ENCODE data around the gene NT5E.

Gene NT5E

DNA sequence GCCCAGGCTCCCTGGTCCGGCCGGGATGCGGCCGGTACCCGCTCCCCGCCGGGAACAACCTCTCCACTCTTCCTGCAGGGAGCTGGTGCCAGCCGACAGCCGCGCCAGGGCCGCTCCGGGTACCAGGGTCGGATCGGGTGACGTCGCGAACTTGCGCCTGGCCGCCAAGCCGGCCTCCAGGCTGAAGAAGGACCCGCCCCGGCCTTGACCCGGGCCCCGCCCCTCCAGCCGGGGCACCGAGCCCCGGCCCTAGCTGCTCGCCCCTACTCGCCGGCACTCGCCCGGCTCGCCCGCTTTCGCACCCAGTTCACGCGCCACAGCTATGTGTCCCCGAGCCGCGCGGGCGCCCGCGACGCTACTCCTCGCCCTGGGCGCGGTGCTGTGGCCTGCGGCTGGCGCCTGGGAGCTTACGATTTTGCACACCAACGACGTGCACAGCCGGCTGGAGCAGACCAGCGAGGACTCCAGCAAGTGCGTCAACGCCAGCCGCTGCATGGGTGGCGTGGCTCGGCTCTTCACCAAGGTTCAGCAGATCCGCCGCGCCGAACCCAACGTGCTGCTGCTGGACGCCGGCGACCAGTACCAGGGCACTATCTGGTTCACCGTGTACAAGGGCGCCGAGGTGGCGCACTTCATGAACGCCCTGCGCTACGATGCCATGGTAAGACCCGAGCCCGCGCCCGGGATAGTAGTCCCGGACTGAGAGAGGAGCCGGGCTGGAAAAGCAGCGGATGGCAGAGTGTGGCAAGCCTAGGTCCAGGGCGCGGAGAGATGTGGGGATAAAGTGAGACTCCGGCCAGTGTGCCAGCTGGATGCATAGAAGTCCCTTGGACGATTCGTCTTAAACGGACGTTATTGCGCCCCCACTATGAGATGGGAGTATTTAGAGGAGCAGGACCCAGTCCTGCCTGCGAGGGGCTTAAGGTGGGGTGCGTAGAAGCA is at the start of gene NT5E:
NT5E (plus strand) TSS at position 266 of the 942 bp plus-strand sequence; CDS start at position 323, 57 bp downstream.
- TF ChIP-seq, protein P1, sequence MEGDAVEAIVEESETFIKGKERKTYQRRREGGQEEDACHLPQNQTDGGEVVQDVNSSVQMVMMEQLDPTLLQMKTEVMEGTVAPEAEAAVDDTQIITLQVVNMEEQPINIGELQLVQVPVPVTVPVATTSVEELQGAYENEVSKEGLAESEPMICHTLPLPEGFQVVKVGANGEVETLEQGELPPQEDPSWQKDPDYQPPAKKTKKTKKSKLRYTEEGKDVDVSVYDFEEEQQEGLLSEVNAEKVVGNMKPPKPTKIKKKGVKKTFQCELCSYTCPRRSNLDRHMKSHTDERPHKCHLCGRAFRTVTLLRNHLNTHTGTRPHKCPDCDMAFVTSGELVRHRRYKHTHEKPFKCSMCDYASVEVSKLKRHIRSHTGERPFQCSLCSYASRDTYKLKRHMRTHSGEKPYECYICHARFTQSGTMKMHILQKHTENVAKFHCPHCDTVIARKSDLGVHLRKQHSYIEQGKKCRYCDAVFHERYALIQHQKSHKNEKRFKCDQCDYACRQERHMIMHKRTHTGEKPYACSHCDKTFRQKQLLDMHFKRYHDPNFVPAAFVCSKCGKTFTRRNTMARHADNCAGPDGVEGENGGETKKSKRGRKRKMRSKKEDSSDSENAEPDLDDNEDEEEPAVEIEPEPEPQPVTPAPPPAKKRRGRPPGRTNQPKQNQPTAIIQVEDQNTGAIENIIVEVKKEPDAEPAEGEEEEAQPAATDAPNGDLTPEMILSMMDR (IDR thresholded peaks at IDR 0.05) = no peak

DNA sequence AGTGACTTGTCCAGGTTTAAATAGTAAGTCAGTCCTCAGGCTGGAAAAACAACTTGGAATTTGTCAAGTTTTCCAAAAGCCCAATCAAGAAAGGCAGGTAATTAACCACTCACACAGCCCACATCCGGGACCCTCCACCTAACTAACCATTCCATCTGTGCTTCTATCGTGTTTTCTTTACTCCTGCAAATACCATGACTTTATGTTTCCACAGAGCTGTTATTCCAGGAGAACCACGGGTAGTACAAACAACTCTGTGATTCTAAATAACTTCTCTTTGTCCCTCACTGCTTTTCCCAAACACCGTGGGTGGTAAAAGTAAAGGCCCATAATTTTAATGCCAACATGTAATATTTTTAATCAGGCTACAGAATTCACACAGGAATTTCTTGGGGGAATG is 49.6 kb upstream of the NT5E start:
- TF ChIP-seq, protein P1 (IDR thresholded peaks at IDR 0.05) = no peak

DNA sequence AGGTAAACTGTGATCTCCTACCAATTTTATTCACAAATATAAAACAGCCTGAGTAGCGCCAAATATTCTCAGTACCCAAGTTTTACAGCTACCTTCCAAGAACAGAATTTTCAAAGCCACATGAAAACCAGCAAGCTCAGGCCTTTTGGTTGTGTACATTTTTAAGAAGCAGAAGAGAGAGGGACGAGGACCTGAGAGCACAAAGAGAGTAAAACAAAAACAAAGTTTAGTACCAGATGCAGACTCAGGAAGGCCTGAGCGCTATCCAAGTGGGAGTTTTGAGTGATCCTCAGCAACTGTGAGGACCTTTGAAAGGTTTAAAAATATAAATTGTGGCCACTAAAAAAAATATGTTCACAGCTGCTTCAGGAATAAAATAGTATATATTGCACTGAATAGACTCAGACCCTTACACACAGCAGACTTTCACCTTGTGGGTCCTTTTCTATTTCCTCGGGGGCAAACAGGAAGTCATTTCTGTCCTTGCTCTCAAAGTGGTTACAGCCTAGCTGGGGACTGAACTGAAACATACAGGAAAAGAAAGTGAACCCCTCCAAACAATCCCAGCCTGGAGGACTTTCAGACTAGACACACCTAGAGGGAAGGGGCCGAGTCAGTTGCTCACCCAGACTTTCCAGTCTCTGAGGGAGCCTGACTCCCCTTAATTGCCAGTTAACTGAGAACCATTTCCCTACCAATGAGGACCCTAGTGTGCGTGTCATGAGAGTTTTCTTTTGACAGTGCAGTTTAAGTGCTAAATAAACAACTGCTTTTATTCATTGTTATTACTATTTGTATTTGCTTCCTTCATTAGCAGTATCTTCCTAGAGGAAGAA is 48.5 kb upstream of the NT5E start:
- TF ChIP-seq, protein P1 (IDR thresholded peaks at IDR 0.05) = no peak

DNA sequence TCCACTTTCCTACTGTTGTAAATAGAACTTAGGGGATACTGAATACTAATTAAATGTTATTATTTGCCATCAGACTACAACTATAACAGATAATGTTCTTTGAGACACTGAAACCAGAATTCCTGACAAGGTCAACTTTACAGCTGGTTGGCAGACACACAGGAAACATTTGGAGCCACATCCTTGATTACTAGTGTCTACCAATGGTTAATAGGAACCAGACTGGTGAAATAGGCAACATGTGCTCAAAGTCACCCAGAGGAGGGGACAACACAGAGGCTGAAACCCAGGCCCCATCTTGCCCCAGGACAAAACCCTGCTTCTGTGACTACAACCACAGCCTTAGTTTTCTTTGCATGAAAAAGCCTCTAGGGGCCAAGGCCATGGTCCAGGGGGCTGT is 47.8 kb upstream of the NT5E start:
- TF ChIP-seq, protein P1 (IDR thresholded peaks at IDR 0.05) = no peak

DNA sequence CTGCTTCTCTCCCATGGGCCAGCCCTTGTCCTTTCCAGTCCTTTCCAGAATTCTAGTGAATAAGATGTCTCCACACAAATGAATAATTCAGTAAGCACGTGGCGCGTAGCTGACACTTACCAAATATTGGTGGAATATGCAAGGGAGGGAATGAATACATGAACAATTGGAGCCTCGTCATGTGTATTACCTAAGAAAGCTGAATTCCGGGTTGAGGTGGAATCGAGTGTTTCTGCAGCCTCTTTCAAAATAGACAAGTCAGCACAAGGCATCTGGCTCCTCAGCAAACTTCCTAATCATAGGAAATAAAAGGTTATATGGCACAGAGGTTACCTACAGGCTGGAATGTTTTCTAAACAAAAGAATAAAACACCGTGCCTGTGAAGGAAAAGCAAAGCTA is 47.0 kb upstream of the NT5E start:
- TF ChIP-seq, protein P1 (IDR thresholded peaks at IDR 0.05) = no peak

DNA sequence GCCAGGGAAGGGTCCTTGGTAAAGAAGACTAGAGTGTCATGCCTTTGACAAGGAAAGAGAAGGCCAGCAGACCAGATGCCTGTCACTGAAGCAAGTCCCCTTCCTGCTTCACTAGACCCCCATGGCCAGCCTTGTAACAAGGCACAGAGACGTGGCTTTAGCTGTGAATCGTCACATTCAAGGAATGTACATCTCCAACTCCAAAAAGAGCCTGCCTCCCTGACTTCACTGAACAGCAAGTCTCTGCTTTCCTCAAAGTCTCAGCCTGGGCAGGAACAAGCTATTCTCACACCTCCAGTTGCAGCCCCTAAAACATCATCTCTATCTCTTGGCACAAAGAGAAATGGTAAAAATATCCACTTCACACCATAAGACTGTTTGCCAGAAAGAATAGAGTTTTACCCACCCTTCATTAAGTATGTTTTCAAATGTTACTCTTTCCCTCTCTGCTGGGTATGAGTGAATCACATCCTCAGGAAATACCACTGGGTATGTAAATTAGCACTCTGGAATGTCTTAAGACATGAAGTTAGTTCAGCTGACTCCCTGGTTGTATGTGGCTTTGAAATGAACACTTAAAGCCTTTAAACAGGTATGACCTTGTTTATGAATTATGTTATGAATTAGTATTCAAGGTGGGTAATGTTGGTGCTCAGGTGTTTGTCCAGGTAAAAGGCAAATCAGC is 46.4 kb upstream of the NT5E start:
- TF ChIP-seq, protein P1 (IDR thresholded peaks at IDR 0.05) = no peak

DNA sequence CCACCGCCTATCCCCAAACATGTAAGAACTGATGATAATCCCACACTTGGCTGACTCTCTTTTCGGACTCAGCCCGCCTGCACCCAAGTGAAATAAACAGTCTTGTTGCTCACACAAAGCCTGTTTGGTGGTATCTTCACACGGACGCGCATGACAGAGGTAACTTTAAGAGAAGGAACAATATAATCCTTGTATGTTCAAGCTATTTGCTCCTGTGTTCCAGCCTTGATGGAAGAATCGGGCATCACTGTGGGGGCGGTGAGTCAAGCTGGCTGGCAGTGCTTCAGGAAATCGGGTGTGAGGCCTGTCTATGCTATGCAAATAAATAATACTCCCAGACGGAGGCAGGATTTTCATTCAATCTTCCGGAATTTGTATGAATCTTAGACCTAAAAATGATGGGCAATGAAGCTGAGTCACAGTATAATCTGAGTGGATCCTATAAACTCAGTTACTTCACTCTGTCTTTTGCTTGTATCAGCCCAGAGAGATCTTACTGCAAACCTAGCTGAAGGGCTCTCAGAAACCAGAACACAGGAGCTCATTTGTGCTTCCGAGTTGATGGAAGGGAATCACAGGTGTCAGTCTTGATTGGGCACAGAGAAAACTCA is 45.2 kb upstream of the NT5E start:
- TF ChIP-seq, protein P1 (IDR thresholded peaks at IDR 0.05) = no peak
